GM21825 (cell line): Measurements from ENCODE around the gene HCN3.
"Not testable (repeated sequence)": the region's sequence is repeated elsewhere in the genome, so short reads cannot be mapped to it uniquely, and the experiment has no call there.

Source experiments
- ATAC-seq: cut with Tn5 transposase; IDR thresholded peaks from one replicate; pipeline ENCODE4 v1.9.1; 2021; ENCODE audit warnings: mild to moderate bottlenecking, moderate library complexity; ENCODE audit not compliant: unreplicated experiment

Gene HCN3

GRCh38 chr1:155282488-155283091, 5.3 kb downstream of the HCN3 start:
- ATAC-seq, result no peak

GRCh38 chr1:155284476-155284875, 7.2 kb downstream of the HCN3 start:
- ATAC-seq, result no peak

- no peak for ATAC-seq
These were observed 7.8 kb downstream of the HCN3 start for GRCh38 chr1:155285063-155285462.

GRCh38 chr1:155285631-155286044, 8.4 kb downstream of the HCN3 start:
- no peak for ATAC-seq

GRCh38 chr1:155286544-155286943, 9.3 kb downstream of the HCN3 start:
- ATAC-seq, result no peak

GRCh38 chr1:155287987-155288543, 10.8 kb downstream of the HCN3 start:
- no peak for ATAC-seq

- not testable (repeated sequence) for ATAC-seq
These were observed 13.7 kb downstream of the HCN3 start for GRCh38 chr1:155291006-155291405.

- ATAC-seq, result no peak
These were observed 16.0 kb downstream of the HCN3 start for GRCh38 chr1:155293086-155293749.

- no peak for ATAC-seq
These were observed 17.4 kb downstream of the HCN3 start for GRCh38 chr1:155294520-155295182.

- ATAC-seq, result no peak
These were observed 18.1 kb downstream of the HCN3 start for GRCh38 chr1:155295183-155295941.

- ATAC-seq, result no peak
These were observed 18.6 kb downstream of the HCN3 start for GRCh38 chr1:155295942-155296267.

- no peak for ATAC-seq
These were observed 19.4 kb downstream of the HCN3 start for GRCh38 chr1:155296661-155297060.

- no peak for ATAC-seq
These were observed 20.1 kb downstream of the HCN3 start for GRCh38 chr1:155297384-155297783.

- no peak for ATAC-seq
These were observed 22.8 kb downstream of the HCN3 start for GRCh38 chr1:155300024-155300423.

- ATAC-seq, result no peak
These were observed 23.5 kb downstream of the HCN3 start for GRCh38 chr1:155300553-155301329.

- no peak for ATAC-seq
These were observed 24.1 kb downstream of the HCN3 start, which contains the start of gene PKLR for GRCh38 chr1:155301342-155301841. PKLR (minus strand) TSS chr1:155301438; CDS start chr1:155301395, 43 bp downstream.

- no peak for ATAC-seq
These were observed 27.3 kb downstream of the HCN3 start for GRCh38 chr1:155304558-155305063.

- no peak for ATAC-seq
These were observed 28.7 kb downstream of the HCN3 start for GRCh38 chr1:155305881-155306391.

- no peak for ATAC-seq
These were observed 30.0 kb downstream of the HCN3 start for GRCh38 chr1:155307247-155307740.
